Measurements from ENCODE around the gene PLGRKT. TPM values are rescaled to one million over a fixed set of nuclear protein-coding genes. Genes with fewer than 3 reads are reported as not detected.
"Not testable (repeated sequence)": the region's sequence is repeated elsewhere in the genome, so short reads cannot be mapped to it uniquely, and the experiment has no call there.

PLGRKT gene
- total RNA-seq, 2 donors from 2014 or later = 21.0 to 31.1 TPM

- no peak for DNase-seq
- H3K9me3 ChIP-seq (ENCODE audit: control insufficient read depth, low read length) = no peaks in the 10 kb centered on the region
- no peak overlapping the region for H3K27ac ChIP-seq (ENCODE audit: low read depth, low read length)
- Mint-ChIP-seq H3K27ac (no peak overlapping the region), H3K36me3 (ENCODE audit: low read depth) (no peaks in the 10 kb centered on the region), H3K4me3 (no peak overlapping the region), H3K9me3 (no peaks in the 10 kb centered on the region), H3K27me3 (ENCODE audit: insufficient read depth) (no peaks in the 10 kb centered on the region), H3K4me1 (peaks cover 4% of the 10 kb centered on the region)
- TF ChIP-seq, protein P1, sequence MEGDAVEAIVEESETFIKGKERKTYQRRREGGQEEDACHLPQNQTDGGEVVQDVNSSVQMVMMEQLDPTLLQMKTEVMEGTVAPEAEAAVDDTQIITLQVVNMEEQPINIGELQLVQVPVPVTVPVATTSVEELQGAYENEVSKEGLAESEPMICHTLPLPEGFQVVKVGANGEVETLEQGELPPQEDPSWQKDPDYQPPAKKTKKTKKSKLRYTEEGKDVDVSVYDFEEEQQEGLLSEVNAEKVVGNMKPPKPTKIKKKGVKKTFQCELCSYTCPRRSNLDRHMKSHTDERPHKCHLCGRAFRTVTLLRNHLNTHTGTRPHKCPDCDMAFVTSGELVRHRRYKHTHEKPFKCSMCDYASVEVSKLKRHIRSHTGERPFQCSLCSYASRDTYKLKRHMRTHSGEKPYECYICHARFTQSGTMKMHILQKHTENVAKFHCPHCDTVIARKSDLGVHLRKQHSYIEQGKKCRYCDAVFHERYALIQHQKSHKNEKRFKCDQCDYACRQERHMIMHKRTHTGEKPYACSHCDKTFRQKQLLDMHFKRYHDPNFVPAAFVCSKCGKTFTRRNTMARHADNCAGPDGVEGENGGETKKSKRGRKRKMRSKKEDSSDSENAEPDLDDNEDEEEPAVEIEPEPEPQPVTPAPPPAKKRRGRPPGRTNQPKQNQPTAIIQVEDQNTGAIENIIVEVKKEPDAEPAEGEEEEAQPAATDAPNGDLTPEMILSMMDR (conservative IDR thresholded peaks at IDR 0.05) = no peak
- H3K4me3 ChIP-seq (ENCODE audit: low read length) = no peak overlapping the region
- WGBS, 2 experiments (ENCODE audit: insufficient coverage in 1 of 2, insufficient read length in 1 of 2) = 89% methylated on average over 1 of the region's 1 CpG; no CpG with 5 or more reads in 1 of the 2 experiments
- H3K9ac ChIP-seq (ENCODE audit: extremely low read depth, low read length, poor library complexity, severe bottlenecking) = no peak overlapping the region
- H3K36me3 ChIP-seq (ENCODE audit: control insufficient read depth, insufficient read depth, low read length) = no peaks in the 10 kb centered on the region
- peaks cover 4% of the 10 kb centered on the region for H3K4me1 ChIP-seq (ENCODE audit: control insufficient read depth, insufficient read depth, low read length)
- H3K27me3 ChIP-seq (ENCODE audit: control insufficient read depth, insufficient read depth, low read length, poor library complexity, severe bottlenecking) = no peaks in the 10 kb centered on the region
Observed at GRCh38 chr9:5352637-5353248, 85.0 kb downstream of the PLGRKT start.

GRCh38 chr9:5338992-5339981, 98.4 kb downstream of the PLGRKT start, which contains the start of gene RLN1:
Gene RLN1, minus strand, starts transcription at chr9:5339876. Its CDS starts 130 bp downstream, at chr9:5339746.
- H3K4me3 ChIP-seq (ENCODE audit: low read length); H3K9me3 Mint-ChIP-seq; H3K4me1 Mint-ChIP-seq; H3K27ac Mint-ChIP-seq; H3K27me3 ChIP-seq (ENCODE audit: control insufficient read depth, insufficient read depth, low read length, poor library complexity, severe bottlenecking); H3K4me1 ChIP-seq (ENCODE audit: control insufficient read depth, insufficient read depth, low read length); H3K36me3 Mint-ChIP-seq (ENCODE audit: low read depth); H3K9ac ChIP-seq (ENCODE audit: extremely low read depth, low read length, poor library complexity, severe bottlenecking); H3K36me3 ChIP-seq (ENCODE audit: control insufficient read depth, insufficient read depth, low read length); H3K27me3 Mint-ChIP-seq (ENCODE audit: insufficient read depth); H3K27ac ChIP-seq (ENCODE audit: low read depth, low read length); H3K9me3 ChIP-seq (ENCODE audit: control insufficient read depth, low read length): not testable (repeated sequence)
- peak within 1 kb of the TSS; percentile 33 for H3K4me3 Mint-ChIP-seq
- peak; percentile 78 for DNase-seq
- WGBS, 2 experiments (ENCODE audit: insufficient coverage in 1 of 2, insufficient read length in 1 of 2) = 35 to 50% methylated on average over 6 to 14 of the region's 50 CpGs

GRCh38 chr9:5336688-5337087, 101.0 kb downstream of the PLGRKT start:
- Histone ChIP-seq H3K9ac (ENCODE audit: extremely low read depth, low read length, poor library complexity, severe bottlenecking) (no peak overlapping the region), H3K4me1 (ENCODE audit: control insufficient read depth, insufficient read depth, low read length) (no peaks in the 10 kb centered on the region), H3K9me3 (ENCODE audit: control insufficient read depth, low read length) (no peaks in the 10 kb centered on the region), H3K4me3 (ENCODE audit: low read length) (no peak overlapping the region), H3K36me3 (ENCODE audit: control insufficient read depth, insufficient read depth, low read length) (no peaks in the 10 kb centered on the region), H3K27me3 (ENCODE audit: control insufficient read depth, insufficient read depth, low read length, poor library complexity, severe bottlenecking) (no peaks in the 10 kb centered on the region), H3K27ac (ENCODE audit: low read depth, low read length) (no peak overlapping the region)
- TF ChIP-seq, protein P1 (conservative IDR thresholded peaks at IDR 0.05) = no peak
- H3K4me1 Mint-ChIP-seq = no peaks in the 10 kb centered on the region
- no peaks in the 10 kb centered on the region for H3K9me3 Mint-ChIP-seq
- no peak for DNase-seq
- H3K27me3 Mint-ChIP-seq (ENCODE audit: insufficient read depth) = no peaks in the 10 kb centered on the region
- H3K27ac Mint-ChIP-seq = no peak overlapping the region
- H3K36me3 Mint-ChIP-seq (ENCODE audit: low read depth) = no peaks in the 10 kb centered on the region
- no peak overlapping the region for H3K4me3 Mint-ChIP-seq
- 83 to 89% methylated on average over 1 to 4 of the region's 4 CpGs for WGBS, 2 experiments (ENCODE audit: insufficient coverage in 1 of 2, insufficient read length in 1 of 2)

DNA sequence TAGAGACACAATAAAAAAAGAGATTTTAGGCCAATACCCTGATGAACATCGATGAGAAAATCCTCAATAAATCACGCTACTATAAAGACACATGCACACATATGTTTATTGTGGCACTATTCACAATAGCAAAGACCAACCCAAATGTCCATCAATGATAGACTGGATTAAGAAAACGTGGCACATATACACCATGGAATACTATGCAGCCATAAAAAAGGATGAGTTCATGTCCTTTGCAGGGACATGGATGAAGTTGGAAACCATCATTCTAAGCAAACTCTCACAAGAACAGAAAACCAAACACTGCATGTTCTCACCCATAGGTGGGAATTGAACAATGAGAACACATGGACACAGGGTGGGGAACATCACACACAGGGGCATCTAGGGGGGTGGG, 106.4 kb downstream of the PLGRKT start:
- not testable (repeated sequence) for H3K4me3 Mint-ChIP-seq; H3K27ac ChIP-seq (ENCODE audit: low read depth, low read length); H3K27ac Mint-ChIP-seq; H3K9me3 Mint-ChIP-seq; H3K4me3 ChIP-seq (ENCODE audit: low read length); H3K36me3 Mint-ChIP-seq (ENCODE audit: low read depth); H3K27me3 ChIP-seq (ENCODE audit: control insufficient read depth, insufficient read depth, low read length, poor library complexity, severe bottlenecking); H3K9me3 ChIP-seq (ENCODE audit: control insufficient read depth, low read length); H3K9ac ChIP-seq (ENCODE audit: extremely low read depth, low read length, poor library complexity, severe bottlenecking); DNase-seq; H3K36me3 ChIP-seq (ENCODE audit: control insufficient read depth, insufficient read depth, low read length); H3K27me3 Mint-ChIP-seq (ENCODE audit: insufficient read depth); H3K4me1 ChIP-seq (ENCODE audit: control insufficient read depth, insufficient read depth, low read length); H3K4me1 Mint-ChIP-seq
- 93% methylated on average over 3 of the region's 3 CpGs; no CpG with 5 or more reads in 1 of the 2 experiments for WGBS, 2 experiments (ENCODE audit: insufficient coverage in 1 of 2, insufficient read length in 1 of 2)

Measured in endodermal cell (in vitro differentiated cells).